IMR-90 (cell line): ENCODE results near the gene RALGAPA2. TPM values are rescaled to one million over a fixed set of nuclear protein-coding genes. Genes with fewer than 3 reads are reported as not detected.

Experiments used
- ATAC-seq: fragments of 200-7000 bp; cut with Tn5 transposase; 2 replicates; pipeline ENCODE4 v1.9.1; 2020; ENCODE audit warnings: low read depth, mild to moderate bottlenecking, moderate library complexity
- BruUV-seq: library from RNA; stranded (reverse); fragments of 400-500 nt; replicated peaks from 2 replicates; lab custom pipeline; 2021; lab: Mats Ljungman, UMichigan
- CTCF ChIA-PET: fragments of 300-600 bp; formaldehyde crosslinking; extraction: SDS; loops from one replicate; lab custom pipeline; 2021; ENCODE audit warnings: antibody characterized with exemption; lab: Yijun Ruan, JAX
- POLR2A ChIA-PET: fragments of 300-600 bp; sonication (Branson Sonifier 250); formaldehyde crosslinking; loops from one replicate; lab custom pipeline; 2022; ENCODE audit warnings: antibody characterized with exemption; ENCODE audit not compliant: unreplicated experiment; lab: Charles Lee
- DNase-seq: peaks from one replicate; pipeline ENCODE4 v3.0.0; 2013
- H2AFZ ChIP-seq: replicated peaks from 2 replicates; pipeline ENCODE3; 2013; ENCODE audit warnings: low read length, mild to moderate bottlenecking; ENCODE audit not compliant: poor library complexity
- H2AK5ac ChIP-seq: 2 replicates; pipeline ENCODE4 v1.6.1; 2013; ENCODE audit warnings: low read depth, low read length, inconsistent platforms
- H2AK9ac ChIP-seq: replicated peaks from 2 replicates; pipeline ENCODE3; 2013; ENCODE audit warnings: mild to moderate bottlenecking, low read depth, low read length, moderate library complexity; ENCODE audit not compliant: poor library complexity
- H2BK120ac ChIP-seq: 2 replicates; pipeline ENCODE4 v1.6.1; 2013; ENCODE audit warnings: low read depth, low read length, inconsistent platforms
- H2BK15ac ChIP-seq: 3 replicates; pipeline ENCODE4 v1.6.1; 2013; ENCODE audit warnings: low read depth, low read length, inconsistent platforms
- H2BK20ac ChIP-seq: 2 replicates; pipeline ENCODE4 v1.6.1; 2013; ENCODE audit warnings: low read depth, mild to moderate bottlenecking, inconsistent platforms, low read length, moderate library complexity
- H2BK5ac ChIP-seq: 2 replicates; pipeline ENCODE4 v1.6.1; 2013; ENCODE audit warnings: mild to moderate bottlenecking, low read depth, low read length, inconsistent platforms; ENCODE audit not compliant: poor library complexity, severe bottlenecking
- H3K14ac ChIP-seq: replicated peaks from 2 replicates; pipeline ENCODE4 v1.6.1; 2013; ENCODE audit warnings: low read depth, low read length, inconsistent platforms
- H3K18ac ChIP-seq: 2 replicates; pipeline ENCODE4 v1.6.1; 2013; ENCODE audit warnings: low read depth, low read length, control low read depth
- H3K23ac ChIP-seq: 2 replicates; pipeline ENCODE4 v1.6.1; 2013; ENCODE audit warnings: low read depth, low read length, inconsistent platforms
- H3K27ac ChIP-seq: 2 replicates; pipeline ENCODE4 v1.5.1; 2013; ENCODE audit warnings: mild to moderate bottlenecking, control low read depth, low read length; ENCODE audit not compliant: insufficient read depth
- H3K27me3 ChIP-seq: 2 replicates; pipeline ENCODE4 v1.6.1; 2013; ENCODE audit warnings: low read length; ENCODE audit not compliant: control insufficient read depth, insufficient read depth
- H3K36me3 ChIP-seq: 2 replicates; pipeline ENCODE4 v1.6.1; 2013; ENCODE audit warnings: low read length, mixed read lengths; ENCODE audit not compliant: control insufficient read depth, insufficient read depth
- H3K4ac ChIP-seq: 2 replicates; pipeline ENCODE4 v1.6.1; 2013; ENCODE audit warnings: low read depth, low read length, inconsistent platforms
- H3K4me1 ChIP-seq: 2 replicates; pipeline ENCODE4 v1.6.1; 2013; ENCODE audit warnings: low read length, mixed read lengths; ENCODE audit not compliant: control insufficient read depth, insufficient read depth
- H3K4me2 ChIP-seq: 2 replicates; pipeline ENCODE4 v1.6.1; 2013; ENCODE audit warnings: low read depth, mild to moderate bottlenecking, control low read depth, low read length, moderate library complexity
- H3K4me3 ChIP-seq: 2 replicates; pipeline ENCODE4 v1.5.1; 2013; ENCODE audit warnings: low read depth, mild to moderate bottlenecking, control low read depth, low read length, moderate library complexity; ENCODE audit not compliant: insufficient read depth
- H3K56ac ChIP-seq: 2 replicates; pipeline ENCODE4 v1.6.1; 2013; ENCODE audit warnings: low read length, inconsistent platforms; ENCODE audit not compliant: insufficient read depth; ENCODE audit errors: extremely low read depth
- H3K79me1 ChIP-seq, 2 experiments: 2 replicates each; pipeline ENCODE4 v1.6.1; 2013; ENCODE audit warnings: low read length in 2 of 2, inconsistent platforms in 1 of 2, low read depth in 1 of 2
- H3K9ac ChIP-seq: 2 replicates; pipeline ENCODE4 v1.6.1; 2013; ENCODE audit warnings: low read depth, low read length, control low read depth
- H3K9me1 ChIP-seq: 2 replicates; pipeline ENCODE4 v1.6.1; 2013; ENCODE audit warnings: low read length, inconsistent platforms; ENCODE audit not compliant: insufficient read depth
- H3K9me3 ChIP-seq: 2 replicates; pipeline ENCODE4 v1.6.1; 2013; ENCODE audit warnings: low read length; ENCODE audit not compliant: control insufficient read depth, insufficient read depth
- H4K20me1 ChIP-seq: 2 replicates; pipeline ENCODE4 v1.6.1; 2013; ENCODE audit warnings: low read length, inconsistent platforms; ENCODE audit not compliant: insufficient read depth
- H4K5ac ChIP-seq: 2 replicates; pipeline ENCODE4 v1.6.1; 2013; ENCODE audit warnings: mild to moderate bottlenecking, low read depth, low read length, control low read depth
- H4K8ac ChIP-seq, 2 experiments: 2 replicates each; pipeline ENCODE4 v1.6.1; 2013; ENCODE audit warnings: low read depth in 2 of 2, low read length in 2 of 2, control low read depth in 1 of 2, inconsistent platforms in 1 of 2
- H4K91ac ChIP-seq: 2 replicates; pipeline ENCODE4 v1.6.1; 2013; ENCODE audit warnings: low read depth, low read length, inconsistent platforms; ENCODE audit not compliant: insufficient read depth
- CTCF ChIP-seq: conservative IDR thresholded peaks from 2 replicates; pipeline ENCODE4 v1.5.1; 2012; ENCODE audit warnings: mild to moderate bottlenecking, low read depth, low read length, improper control_type of control experiment
- ELK1 ChIP-seq: fragments of 150-350 bp; IDR thresholded peaks from 2 replicates; pipeline ENCODE4 v1.6.1; 2016; ENCODE audit warnings: low read depth, mild to moderate bottlenecking, low read length, moderate library complexity, borderline replicate concordance
- FOS ChIP-seq: fragments of 150-350 bp; IDR thresholded peaks from 2 replicates; pipeline ENCODE4 v1.6.1; 2016; ENCODE audit warnings: low read depth, low read length
- MAFK ChIP-seq: IDR thresholded peaks from 2 replicates; pipeline ENCODE4 v1.6.1; 2012; ENCODE audit warnings: low read depth, low read length, improper control_type of control experiment
- MAZ ChIP-seq: IDR thresholded peaks from 2 replicates; pipeline ENCODE4 v1.6.1; 2012; ENCODE audit warnings: low read depth, mild to moderate bottlenecking, low read length, improper control_type of control experiment, moderate library complexity, borderline replicate concordance
- RAD21 ChIP-seq: IDR thresholded peaks from 2 replicates; pipeline ENCODE4 v1.6.1; 2012; ENCODE audit warnings: low read length, improper control_type of control experiment
- WGBS, 2 experiments: methylation state at CpG; one replicate each; pipeline versions ENCODE4 v1.1.5 to v1.1.7; 2013; ENCODE audit warnings: missing lambda C conversion rate in 2 of 2; ENCODE audit not compliant: insufficient read length in 1 of 2; ENCODE audit errors: extremely low coverage in 2 of 2; 5-methylcytosine and 5-hydroxymethylcytosine counted together
- dilution Hi-C: fragments of 300-500 bp; cut with HindIII; formaldehyde crosslinking; loops from one replicate; pipeline ENCODE4 v1.14.3; 2018; ENCODE audit warnings: low sequenced_read_pairs; ENCODE audit not compliant: unreplicated experiment
- in situ Hi-C: fragments of 300-500 bp; cut with MboI; formaldehyde crosslinking; loops from 3 replicates; pipeline ENCODE4 v1.14.3; 2019; ENCODE audit warnings: low sequenced_read_pairs, inconsistent platforms, mixed read lengths
- intact Hi-C: fragments of 100-400 bp; cut with micrococcal nuclease; formaldehyde crosslinking; loops from 2 replicates; pipeline ENCODE4 v1.10.0; 2022
- polyA plus RNA-seq, 3 experiments: library from polyadenylated mRNA; depleted of rRNA; stranded (reverse); fragments of >200 nt; gene quantifications; 2 replicates each; pipeline ENCODE4 v1.2.3, GENCODE V29; 2012; ENCODE audit warnings: low replicate concordance in 1 of 3
- total RNA-seq: library from RNA; depleted of rRNA; stranded (reverse); fragments of >200 nt; gene quantifications from 2 replicates; pipeline ENCODE4 v1.2.3, GENCODE V29; 2012

Gene RALGAPA2
- total and polyA plus RNA-seq, 2 of the 4 experiments (the other 2 are of a cell fraction): 1.3 to 3.9 TPM

GRCh38 chr20:20525214-20525613 is 187.2 kb downstream of the RALGAPA2 start:
- Histone ChIP-seq H3K4me3 (no peak overlapping the region), H3K9me1 (0 out of 2 replicates have a peak, but pooled peaks cover 6% of the 10 kb centered on the region), H3K18ac (no peak overlapping the region), H3K9ac (no peak overlapping the region), H3K4me2 (no peak overlapping the region), H3K23ac (no peak overlapping the region), H3K9me3 (no peaks in the 10 kb centered on the region), H2BK20ac (no peak overlapping the region), H4K91ac (no peak overlapping the region), H4K8ac (no peak overlapping the region), H3K27ac (no peak overlapping the region), H2AFZ (no peak overlapping the region), H2BK15ac (no peak overlapping the region), H3K79me1 (no peaks in the 10 kb centered on the region), H3K14ac (no peak overlapping the region), H3K36me3 (no peaks in the 10 kb centered on the region), H2AK5ac (no peak overlapping the region), H3K56ac (no peak overlapping the region), H2BK120ac (no peak overlapping the region), H3K4me1 (peaks cover 2% of the 10 kb centered on the region; the same call in 1 of the 2 replicates), H4K5ac (no peak overlapping the region), H4K20me1 (no peaks in the 10 kb centered on the region), H3K4ac (no peak overlapping the region), H2AK9ac (no peak overlapping the region), H2BK5ac (no peak overlapping the region), H3K27me3 (no peaks in the 10 kb centered on the region)
- intact Hi-C loops (no loop called here), dilution Hi-C loops (no loop called here), in situ Hi-C loops (no loop called here)
- TF ChIP-seq CTCF (no peak), ELK1 (no peak), MAFK (no peak), RAD21 (no peak), MAZ (no peak), FOS (no peak)
- ATAC-seq: no peak
- no CpG with 5 or more reads among the region's 2 CpGs for WGBS, 2 experiments
- BruUV-seq: no TSS peak
- DNase-seq: no peak
- POLR2A ChIA-PET: no interaction called here
- CTCF ChIA-PET: interaction anchor here (1.0 kb wide), 1 partner anchor 167 kb away, joined by 3 read pairs; no protein-coding TSS in a partner anchor
